ENCODE data around the gene ISG15. TPM values are rescaled to one million over a fixed set of nuclear protein-coding genes. Genes with fewer than 3 reads are reported as not detected.

Gene ISG15
- total RNA-seq, 1 donor from 2014 or later, result 210 TPM

DNA sequence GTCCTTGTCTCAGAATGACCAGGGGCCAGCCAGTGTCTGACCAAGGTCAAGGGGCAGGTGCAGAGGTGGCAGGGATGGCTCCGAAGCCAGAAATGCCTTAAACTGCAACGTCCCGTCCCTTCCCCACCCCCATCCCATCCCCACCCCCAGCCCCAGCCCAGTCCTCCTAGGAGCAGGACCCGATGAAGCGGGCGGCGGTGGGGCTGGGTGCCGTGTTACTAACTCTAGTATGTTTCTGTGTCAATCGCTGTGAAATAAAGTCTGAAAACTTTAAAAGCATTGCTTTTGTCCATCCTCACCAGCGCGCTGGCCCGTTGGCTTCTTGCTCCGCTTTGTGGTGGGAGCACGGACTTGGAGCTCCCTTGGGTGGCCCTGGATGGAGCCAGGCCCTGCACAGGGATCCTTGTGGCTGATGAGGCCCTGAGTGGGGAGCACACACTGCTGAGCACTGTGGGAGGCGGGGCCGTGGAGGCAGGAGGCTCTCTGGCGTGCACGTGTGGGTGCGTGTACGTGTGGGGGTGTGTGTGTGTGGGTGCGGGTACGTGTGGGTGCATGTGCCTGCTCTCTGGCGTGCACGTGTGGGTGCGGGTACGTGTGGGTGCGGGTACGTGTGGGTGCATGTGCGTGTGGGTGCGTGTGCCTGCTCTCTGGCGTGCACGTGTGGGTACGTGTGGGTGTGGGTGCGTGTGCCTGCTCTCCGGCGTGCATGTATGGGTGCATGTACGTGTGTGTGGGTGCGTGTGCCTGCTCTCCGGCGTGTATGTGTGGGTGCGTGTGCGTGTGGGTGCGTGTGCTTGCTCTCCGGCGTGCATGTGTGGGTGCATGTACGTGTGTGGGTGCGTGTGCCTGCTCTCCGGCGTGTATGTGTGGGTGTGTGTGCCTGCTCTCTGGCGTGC is 42.8 kb downstream of the ISG15 start:
- intact Hi-C loops (cut with micrococcal nuclease), result loop anchor here (5.0 kb wide), 1 partner anchor 251 kb away; the partner anchor contains the start of genes ACAP3 and PUSL1

GRCh38 chr1:1057769-1058087 is 44.4 kb downstream of the ISG15 start:
- intact Hi-C loops (cut with micrococcal nuclease), result loop anchor here (5.0 kb wide), 1 partner anchor 250 kb away; the partner anchor contains the start of genes ACAP3 and PUSL1

DNA sequence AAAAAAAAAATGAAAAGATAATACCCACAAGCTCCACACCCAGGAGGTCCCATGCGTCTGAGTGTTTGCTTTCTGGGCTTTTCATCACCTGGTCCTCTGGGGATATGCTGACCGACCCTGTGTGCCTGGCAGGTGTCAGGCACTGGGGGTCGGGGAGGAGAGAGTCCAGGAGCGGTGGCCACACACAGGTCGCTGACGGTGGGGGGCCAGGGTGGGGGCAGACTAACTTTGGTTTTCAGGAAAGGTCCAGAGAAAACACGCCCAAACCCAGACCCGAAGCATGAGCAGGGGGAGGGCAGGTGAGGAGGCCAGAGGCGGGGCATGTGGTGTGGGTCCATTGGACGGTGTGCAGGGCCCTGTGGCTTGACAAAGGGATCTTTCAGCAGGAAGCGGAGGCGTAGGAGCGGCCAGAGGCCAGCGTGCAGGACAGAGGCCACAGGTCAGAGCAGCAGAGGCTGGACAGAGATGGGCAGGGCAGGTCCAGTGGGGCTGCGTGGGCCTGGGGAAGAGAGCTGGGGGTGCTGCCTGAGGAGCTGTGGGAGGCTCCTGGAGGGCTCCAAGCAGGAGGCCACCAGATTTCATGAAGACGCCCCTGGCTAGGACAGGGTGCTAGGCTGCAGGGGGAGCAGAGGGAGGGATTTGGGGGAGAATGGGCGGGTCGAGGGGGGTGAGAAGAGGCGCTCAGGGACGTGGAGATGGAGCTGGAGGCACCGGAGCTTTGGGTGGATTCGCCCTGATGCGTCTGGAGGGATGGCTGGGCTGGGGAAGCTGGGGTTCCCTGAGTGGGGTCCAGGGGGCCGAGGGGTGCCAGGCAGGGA is 45.0 kb downstream of the ISG15 start:
- intact Hi-C loops (cut with micrococcal nuclease), result loop anchor here (5.0 kb wide), 1 partner anchor 249 kb away; the partner anchor contains the start of genes ACAP3 and PUSL1

GRCh38 chr1:1058921-1059493 is 45.7 kb downstream of the ISG15 start:
- intact Hi-C loops (cut with micrococcal nuclease), result loop anchor here (1.0 to 5.0 kb wide), 7 partner anchors 10 to 248 kb away; partner anchors contain the start of genes ACAP3, C1orf159 and PUSL1

DNA sequence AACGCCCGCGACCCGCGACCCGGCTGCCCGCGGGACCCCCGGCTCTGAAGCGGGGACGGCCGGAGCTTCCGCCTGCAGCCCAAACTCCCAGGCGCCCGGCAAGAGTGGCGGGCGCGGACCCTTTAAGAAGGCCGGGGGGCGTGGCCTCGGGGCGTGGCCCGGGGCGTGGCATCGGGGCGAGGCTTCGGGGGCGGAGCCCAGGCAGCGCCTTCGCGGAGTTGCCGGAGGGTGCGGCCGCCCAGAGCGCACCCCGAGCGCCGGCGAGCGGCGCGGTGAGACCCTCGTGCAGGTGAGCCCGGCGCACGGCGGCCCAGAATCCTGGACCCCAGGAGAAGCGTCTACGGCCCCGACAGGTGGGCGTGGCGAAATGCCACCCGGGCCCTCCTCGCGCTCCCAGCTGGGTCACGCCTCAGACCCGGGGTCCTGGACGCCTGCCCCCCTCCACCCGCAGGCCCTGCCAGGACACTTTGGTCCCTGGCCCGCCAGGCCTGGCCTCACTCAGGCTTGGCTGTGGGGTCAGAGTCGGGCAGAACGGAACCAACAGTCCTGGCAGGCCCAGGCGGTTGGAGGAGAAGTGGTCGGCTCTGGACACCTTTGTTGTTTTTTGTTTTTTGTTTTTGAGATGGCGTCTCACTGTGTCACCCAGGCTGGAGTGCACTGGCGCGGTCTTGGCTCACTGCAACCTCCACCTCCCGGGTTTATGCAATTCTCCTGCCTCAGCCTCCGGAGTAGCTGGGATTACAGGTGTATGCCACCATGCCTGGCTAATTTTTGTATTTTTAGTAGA is 46.4 kb downstream of the ISG15 start:
- intact Hi-C loops (cut with micrococcal nuclease), result loop anchor here (1.0 to 5.0 kb wide), 7 partner anchors 10 to 248 kb away; partner anchors contain the start of genes ACAP3, C1orf159 and PUSL1

GRCh38 chr1:1060281-1061000 is 47.1 kb downstream of the ISG15 start:
- intact Hi-C loops (cut with micrococcal nuclease), result no loop called here

- intact Hi-C loops (cut with micrococcal nuclease), result no loop called here
These were observed 48.5 kb downstream of the ISG15 start for GRCh38 chr1:1061682-1062345.

DNA sequence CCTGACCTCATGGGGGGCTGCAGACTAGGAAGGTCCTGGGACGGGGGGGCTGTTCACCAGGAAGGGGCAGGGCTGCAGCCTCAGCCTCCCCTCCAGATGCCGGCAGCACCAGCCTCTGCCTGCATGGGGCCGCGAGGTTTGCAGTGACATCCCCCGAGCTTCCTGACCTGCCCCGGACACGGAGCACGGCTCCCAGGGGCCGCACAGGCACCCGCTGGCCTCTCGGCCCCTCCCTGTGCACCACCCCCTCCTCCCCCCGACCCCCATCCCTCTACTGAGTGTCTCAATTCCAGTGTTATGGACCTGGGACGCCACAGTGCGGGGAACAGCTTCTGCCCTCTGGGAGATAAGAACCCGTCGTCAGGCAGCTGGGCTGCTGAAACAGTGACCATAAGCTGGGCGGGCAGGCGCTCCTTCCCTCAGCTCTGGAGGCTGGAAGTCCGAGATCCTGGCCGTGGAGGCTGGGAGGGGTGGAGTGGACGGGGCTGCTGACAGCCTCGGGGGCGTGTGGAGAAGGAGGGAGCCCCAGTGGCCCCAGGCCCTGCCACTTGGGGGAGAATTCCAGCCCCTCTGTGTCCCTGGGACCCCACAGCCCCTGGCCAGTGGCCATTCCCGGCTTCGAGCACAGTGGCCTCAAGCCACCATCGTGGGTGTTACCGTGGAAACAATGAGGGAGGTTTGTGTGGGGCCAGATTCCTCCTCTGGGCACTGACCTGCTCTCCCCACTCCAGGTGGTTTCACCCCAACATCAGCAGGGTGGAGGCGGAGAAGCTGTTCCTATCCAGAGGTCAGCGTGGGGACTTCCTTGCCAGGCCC is 49.3 kb downstream of the ISG15 start:
- intact Hi-C loops (cut with micrococcal nuclease), result loop anchor here (1.0 kb wide), 2 partner anchors 29 to 111 kb away; partner anchors contain the start of gene TTLL10

GRCh38 chr1:1063261-1063944 is 50.1 kb downstream of the ISG15 start:
- intact Hi-C loops (cut with micrococcal nuclease), result loop anchor here (1.0 kb wide), 2 partner anchors 30 to 110 kb away; partner anchors contain the start of gene TTLL10

Other genes with a start within 250 kb of the ISG15 start
- not detected in 2 replicates for gene SAMD11, start 89.6 kb upstream of the ISG15 start, total RNA-seq
- gene NOC2L, start 54.2 kb upstream of the ISG15 start, total RNA-seq, result 90.0 and 93.1 TPM in 2 replicates
- 26.0 and 28.3 TPM in 2 replicates for gene KLHL17, start 52.9 kb upstream of the ISG15 start, total RNA-seq
- gene PLEKHN1, start 47.0 kb upstream of the ISG15 start, total RNA-seq, result 2.2 and 2.4 TPM in 2 replicates
- gene PERM1, start 31.4 kb upstream of the ISG15 start, total RNA-seq, result not detected in 2 replicates
- 0.39 and 0.46 TPM in 2 replicates for gene HES4, start 13.4 kb upstream of the ISG15 start, total RNA-seq
- 12.7 and 12.9 TPM in 2 replicates for gene AGRN, start 6.6 kb downstream of the ISG15 start, total RNA-seq
- not detected in 2 replicates for gene RNF223, start 60.8 kb downstream of the ISG15 start, total RNA-seq
- gene C1orf159, start 102.6 kb downstream of the ISG15 start, total RNA-seq, result 22.9 and 23.7 TPM in 2 replicates
- 1.7 and 3.7 TPM in 2 replicates for gene TTLL10, start 160.4 kb downstream of the ISG15 start, total RNA-seq
- gene TNFRSF18, start 193.1 kb downstream of the ISG15 start, total RNA-seq, result 175 and 176 TPM in 2 replicates
- gene TNFRSF4, start 200.7 kb downstream of the ISG15 start, total RNA-seq, result 406 and 418 TPM in 2 replicates
- gene SDF4, start 218.5 kb downstream of the ISG15 start, total RNA-seq, result 161 and 167 TPM in 2 replicates
- 30.8 and 32.5 TPM in 2 replicates for gene B3GALT6, start 218.7 kb downstream of the ISG15 start, total RNA-seq
- gene C1QTNF12, start 233.2 kb downstream of the ISG15 start, total RNA-seq, result 1.5 and 3.5 TPM in 2 replicates

Measured in T-helper 1 cell treated with Interleukin-12 subunit alpha and Interleukin-12 subunit beta and Interleukin-4 antibody, amounts not matched to agents 30 ng/mL and 1 ng/mL, for 36 hours (primary cell).